HG02885 (cell line): ENCODE data around the gene SSR4.

ENCODE experiments used
- ATAC-seq: cut with Tn5 transposase; IDR thresholded peaks from one replicate; pipeline ENCODE4 v1.9.1; 2021; ENCODE audit warnings: mild to moderate bottlenecking; ENCODE audit not compliant: unreplicated experiment, poor library complexity

Gene SSR4

DNA sequence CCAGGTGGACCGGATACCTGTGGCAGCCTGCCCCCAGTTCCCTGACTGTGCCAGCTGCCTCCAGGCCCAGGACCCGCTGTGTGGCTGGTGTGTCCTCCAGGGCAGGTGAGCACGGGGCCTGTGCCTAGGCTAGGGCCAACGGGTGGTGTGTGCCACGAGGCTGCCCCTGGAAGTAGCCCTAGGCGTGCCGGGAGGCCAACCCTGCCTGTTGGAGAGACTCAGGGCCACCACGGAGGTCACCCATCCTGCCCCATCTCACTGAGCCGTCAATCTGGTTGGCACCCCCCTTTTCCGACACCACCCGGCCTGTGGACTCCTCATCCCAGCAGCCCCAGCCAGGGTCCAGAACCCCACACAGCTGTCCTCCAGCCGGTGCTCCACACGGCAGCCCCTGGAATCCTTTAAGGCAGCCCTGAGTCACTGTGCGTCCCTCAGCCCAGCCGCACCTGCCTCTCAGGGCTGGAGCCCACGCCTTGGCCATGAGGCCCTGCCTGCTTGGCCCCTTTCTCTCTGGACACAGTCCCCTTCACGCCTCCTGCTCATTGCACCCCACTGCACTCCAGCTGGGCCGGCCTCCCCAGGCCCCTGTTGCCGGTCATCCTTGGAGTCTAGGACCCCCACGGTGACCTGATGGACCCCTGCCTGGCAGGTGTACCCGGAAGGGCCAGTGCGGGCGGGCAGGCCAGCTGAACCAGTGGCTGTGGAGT is 25.2 kb upstream of the SSR4 start:
- no peak for ATAC-seq

DNA sequence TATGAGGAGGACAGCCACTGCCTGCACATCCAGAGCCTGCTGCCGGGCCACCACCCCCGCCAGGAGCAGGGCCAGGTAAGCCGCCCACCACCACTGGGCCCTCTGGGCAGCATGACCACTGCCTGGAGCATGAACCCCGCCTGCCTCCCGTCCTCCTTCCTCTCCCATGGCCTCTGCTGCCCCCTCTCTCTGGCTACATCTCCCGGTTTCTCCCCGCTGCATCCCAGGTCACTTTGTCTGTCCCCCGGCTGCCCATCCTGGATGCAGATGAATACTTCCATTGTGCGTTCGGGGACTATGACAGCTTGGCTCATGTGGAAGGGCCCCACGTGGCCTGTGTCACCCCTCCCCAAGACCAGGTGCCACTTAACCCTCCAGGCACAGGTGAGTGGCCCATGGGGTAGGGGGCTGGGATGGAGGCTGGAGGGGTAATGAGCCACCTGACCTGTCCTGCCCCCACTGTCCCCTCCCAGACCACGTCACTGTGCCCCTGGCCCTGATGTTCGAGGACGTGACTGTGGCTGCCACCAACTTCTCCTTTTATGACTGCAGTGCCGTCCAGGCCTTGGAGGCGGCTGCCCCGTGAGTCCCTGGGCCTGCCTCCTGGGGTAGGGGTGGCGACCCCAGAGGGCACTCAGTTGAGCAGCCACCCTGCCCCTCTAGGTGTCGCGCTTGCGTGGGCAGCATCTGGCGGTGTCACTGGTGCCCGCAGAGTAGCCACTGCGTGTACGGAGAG is 24.4 kb upstream of the SSR4 start:
- no peak for ATAC-seq

DNA sequence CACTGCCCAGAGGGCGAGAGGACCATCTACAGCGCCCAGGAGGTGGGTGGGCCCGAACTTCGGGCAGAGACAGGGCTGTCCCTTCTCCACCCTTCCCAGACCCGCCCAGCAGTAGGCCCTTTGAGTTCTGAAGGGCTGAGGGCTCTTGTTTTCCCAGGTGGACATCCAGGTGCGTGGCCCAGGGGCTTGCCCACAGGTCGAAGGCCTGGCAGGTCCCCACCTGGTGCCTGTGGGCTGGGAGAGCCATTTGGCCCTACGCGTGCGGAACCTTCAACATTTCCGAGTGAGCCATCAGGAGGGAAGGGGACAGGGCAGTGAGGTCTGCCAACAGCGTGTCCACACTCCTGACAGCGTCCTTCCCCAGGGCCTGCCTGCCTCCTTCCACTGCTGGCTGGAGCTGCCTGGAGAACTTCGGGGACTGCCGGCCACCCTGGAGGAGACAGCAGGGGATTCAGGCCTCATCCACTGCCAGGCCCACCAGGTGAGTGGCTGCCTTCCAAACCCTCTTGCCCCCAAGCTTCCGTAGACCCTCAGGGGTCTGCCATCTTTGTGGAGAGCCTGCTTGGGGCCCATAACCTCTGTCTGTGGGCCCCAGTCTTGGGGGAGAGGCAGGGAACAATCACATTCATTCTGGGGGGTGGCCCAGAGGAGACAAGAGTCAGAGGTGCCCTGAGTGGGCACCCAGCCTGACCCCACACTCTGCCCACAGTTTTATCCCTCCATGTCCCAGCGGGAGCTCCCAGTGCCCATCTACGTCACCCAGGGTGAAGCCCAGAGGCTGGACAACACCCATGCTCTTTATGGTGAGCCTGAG is 23.7 kb upstream of the SSR4 start:
- no peak for ATAC-seq

DNA sequence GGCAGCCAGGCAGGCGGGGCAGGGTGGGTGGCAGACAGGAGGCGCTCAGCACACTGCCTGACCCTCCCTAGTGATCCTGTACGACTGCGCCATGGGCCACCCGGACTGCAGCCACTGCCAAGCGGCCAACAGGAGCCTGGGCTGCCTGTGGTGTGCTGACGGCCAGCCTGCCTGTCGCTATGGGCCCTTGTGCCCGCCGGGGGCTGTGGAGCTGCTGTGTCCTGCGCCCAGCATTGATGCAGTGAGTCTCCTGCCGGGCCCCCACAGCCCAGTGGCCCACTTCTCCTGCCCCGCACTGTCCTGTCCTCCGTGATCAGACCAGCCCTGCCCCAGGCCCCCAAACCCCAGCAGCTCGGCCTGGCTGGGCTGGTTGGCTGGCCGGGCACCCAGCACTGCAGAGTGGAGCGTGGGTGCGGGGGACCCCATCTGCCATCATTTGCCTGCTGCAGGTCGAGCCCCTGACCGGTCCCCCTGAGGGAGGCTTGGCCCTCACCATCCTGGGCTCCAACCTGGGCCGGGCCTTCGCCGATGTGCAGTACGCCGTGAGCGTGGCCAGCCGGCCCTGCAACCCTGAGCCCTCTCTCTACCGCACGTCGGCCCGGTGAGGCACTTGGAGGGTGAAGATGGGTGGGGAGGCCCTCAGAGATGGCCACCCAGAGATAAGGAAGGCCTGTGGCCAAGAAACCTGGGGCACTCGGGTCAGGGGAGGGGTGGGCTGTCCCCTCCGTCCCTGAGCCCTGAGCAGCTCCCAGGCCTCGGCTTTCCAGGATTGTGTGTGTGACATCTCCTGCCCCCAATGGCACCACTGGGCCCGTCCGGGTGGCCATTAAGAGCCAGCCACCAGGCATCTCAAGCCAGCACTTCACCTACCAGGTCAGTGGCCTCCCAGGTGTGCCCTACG is 22.8 kb upstream of the SSR4 start:
- no peak for ATAC-seq

DNA sequence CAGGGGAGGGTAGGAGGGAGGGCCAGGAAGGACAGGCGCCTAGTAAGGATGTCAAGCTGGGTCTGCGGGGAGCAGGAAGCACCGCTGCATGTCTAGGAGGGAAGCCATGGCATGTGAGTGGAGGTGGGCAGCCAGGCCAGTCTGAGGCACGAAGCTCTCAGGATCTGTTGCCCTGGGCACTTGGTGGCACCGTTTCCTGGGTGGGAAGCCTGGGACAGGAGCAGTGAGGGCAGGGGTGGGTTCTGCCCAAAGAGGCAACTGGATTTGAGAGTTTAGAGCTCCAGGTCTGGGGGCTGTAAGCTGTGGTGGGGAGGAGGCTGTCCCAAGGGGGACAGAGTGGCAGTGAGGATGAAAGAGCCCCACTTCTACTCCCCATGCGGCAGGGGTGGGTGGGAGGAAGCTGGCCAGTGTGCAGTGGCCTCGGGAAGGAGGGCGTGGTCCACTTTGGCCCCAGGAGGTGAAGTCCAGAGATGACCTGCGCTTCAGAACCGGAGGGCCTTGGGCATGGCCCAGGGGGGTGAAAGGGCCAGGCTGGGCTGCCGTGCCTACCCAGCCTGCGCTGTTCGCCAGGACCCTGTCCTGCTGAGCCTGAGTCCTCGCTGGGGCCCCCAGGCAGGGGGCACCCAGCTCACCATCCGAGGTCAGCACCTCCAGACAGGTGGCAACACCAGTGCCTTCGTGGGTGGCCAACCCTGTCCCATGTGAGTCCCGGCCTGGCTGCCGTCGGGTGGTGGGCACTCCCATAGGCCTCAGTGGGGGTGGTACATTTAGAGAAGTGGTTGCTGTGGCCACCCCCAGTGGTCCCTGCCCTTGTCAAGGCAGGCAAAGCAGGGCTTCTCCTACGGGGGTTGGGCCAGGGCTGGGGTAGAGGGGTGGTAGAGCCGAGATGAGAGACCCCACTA is 21.9 kb upstream of the SSR4 start:
- no peak for ATAC-seq

DNA sequence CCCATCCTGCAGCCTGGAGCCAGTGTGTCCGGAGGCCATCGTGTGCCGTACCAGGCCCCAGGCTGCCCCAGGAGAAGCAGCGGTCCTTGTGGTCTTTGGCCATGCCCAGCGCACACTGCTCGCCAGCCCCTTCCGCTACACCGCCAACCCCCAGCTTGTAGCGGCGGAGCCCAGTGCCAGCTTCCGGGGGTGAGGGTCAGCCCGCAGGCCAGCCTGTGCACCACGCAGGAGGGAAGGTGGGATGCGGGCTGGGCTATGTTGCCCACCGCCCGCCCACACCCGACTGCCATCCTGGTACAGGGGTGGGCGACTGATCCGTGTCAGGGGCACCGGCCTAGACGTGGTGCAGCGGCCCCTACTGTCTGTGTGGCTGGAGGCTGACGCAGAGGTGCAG is 21.3 kb upstream of the SSR4 start:
- no peak for ATAC-seq

DNA sequence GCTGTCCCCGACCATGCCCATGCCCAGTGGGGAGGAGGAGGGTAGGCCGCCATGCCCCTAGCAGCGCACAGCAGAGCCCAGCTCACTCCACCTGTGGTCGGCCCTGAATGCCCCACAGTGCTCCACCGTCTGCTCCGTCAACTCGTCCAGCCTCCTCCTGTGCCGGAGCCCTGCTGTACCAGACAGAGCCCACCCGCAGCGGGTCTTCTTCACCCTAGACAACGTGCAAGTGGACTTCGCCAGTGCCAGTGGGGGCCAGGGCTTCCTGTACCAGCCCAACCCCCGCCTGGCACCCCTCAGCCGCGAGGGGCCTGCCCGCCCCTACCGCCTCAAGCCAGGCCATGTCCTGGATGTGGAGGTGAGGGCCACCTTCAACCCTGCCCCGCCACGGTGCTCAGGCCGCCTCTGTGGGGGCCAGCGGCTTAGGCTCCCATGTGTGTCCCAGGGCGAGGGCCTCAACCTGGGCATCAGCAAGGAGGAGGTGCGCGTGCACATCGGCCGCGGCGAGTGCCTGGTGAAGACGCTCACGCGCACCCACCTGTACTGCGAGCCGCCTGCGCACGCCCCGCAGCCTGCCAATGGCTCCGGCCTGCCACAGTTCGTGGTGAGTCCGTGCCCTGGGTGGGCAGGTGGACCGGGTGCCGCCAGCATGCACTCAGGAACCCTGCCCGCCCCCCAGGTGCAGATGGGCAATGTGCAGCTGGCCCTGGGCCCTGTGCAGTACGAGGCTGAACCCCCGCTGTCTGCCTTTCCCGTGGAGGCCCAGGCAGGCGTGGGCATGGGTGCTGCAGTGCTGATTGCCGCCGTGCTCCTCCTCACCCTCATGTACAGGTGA is 20.5 kb upstream of the SSR4 start:
- ATAC-seq = no peak

DNA sequence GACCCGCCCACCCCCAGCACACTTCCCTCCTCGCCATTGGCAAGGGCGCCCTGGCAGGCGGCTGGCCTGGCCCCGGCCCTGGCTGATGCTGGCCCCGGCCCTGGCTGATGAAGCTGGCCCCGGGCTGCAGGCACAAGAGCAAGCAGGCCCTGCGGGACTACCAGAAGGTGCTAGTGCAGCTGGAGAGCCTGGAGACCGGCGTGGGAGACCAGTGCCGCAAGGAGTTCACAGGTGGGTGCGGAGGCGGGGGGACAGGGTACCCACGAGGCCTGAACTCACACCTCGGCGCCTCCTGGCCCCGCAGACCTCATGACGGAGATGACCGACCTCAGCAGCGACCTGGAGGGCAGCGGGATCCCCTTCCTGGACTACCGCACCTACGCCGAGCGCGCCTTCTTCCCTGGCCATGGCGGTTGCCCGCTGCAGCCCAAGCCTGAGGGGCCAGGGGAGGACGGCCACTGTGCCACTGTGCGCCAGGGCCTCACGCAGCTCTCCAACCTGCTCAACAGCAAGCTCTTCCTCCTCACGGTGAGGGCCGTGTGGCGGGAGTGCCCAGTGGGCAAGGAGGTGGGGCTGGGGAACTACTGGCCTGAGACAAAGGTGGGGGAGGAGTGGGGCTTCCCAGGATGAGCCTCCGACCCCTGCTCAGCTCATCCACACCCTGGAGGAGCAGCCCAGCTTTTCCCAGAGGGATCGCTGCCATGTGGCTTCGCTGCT is 19.7 kb upstream of the SSR4 start:
- no peak for ATAC-seq

DNA sequence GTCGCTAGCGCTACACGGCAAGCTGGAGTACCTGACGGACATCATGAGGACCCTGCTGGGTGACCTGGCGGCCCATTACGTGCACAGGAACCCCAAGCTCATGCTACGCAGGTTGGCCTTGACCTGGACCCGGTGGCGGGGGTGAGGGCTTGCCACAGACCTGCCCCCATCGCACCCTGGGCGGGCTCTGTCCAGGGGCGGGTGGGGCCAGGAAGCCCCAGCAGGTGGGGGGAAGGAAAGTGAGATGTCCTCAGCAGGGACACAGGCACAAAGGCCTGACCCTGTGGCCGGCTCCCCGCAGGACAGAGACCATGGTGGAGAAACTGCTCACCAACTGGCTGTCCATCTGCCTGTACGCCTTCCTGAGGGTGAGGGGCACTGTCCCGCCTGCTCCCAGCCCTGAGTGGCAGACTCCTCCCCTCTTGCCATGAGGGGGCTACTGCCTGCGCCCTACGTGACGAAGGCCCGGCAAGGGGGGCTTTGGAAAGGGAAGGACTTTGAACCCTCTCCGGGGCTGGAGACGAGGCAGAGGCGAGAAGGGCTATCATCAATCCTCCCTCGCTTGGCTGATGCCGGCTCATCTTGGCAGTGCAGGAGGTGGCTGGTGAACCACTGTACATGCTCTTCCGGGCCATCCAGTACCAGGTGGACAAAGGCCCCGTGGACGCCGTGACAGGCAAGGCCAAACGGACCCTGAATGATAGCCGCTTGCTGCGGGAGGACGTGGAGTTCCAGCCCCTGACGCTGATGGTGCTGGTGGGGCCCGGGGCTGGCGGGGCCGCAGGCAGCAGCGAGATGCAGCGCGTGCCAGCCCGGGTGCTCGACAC is 19.0 kb upstream of the SSR4 start:
- ATAC-seq = no peak

DNA sequence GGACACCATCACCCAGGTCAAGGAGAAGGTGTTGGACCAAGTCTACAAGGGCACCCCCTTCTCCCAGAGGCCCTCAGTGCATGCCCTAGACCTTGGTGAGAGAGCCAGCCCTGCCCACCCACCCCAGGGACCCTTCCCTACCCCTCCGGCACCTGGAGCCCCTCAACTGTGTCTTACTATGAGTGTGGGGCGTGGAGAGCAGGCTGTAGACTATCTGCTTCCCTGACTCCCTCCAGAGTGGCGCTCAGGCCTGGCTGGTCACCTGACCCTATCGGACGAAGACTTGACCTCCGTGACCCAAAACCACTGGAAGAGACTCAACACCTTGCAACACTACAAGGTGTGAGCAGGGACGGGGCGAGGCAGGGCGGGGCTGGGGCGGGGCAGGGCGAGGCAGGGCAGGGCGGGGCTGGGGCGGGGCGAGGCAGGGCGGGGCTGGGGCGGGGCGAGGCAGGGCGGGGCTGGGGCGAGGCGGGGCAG is 18.3 kb upstream of the SSR4 start:
- no peak for ATAC-seq

DNA sequence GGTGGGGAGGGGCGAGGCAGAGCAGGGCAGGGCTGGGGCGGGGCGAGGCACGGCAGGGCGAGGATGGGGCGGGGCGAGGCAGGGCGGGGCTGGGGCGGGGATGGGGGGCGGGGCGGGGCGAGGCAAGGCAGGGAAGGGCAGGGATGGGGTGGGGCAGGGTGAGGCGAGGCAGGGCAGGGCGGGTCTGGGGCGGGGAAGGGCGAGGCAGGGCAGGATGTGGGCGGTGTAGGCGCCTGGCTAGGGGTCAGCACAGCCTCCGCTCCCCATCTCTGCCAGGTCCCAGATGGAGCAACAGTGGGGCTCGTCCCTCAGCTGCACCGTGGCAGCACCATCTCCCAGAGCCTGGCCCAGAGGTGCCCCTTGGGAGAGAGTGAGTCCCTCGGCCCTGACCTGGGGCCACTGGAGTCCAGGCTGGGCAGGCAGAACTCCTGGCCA is 17.8 kb upstream of the SSR4 start:
- no peak for ATAC-seq

DNA sequence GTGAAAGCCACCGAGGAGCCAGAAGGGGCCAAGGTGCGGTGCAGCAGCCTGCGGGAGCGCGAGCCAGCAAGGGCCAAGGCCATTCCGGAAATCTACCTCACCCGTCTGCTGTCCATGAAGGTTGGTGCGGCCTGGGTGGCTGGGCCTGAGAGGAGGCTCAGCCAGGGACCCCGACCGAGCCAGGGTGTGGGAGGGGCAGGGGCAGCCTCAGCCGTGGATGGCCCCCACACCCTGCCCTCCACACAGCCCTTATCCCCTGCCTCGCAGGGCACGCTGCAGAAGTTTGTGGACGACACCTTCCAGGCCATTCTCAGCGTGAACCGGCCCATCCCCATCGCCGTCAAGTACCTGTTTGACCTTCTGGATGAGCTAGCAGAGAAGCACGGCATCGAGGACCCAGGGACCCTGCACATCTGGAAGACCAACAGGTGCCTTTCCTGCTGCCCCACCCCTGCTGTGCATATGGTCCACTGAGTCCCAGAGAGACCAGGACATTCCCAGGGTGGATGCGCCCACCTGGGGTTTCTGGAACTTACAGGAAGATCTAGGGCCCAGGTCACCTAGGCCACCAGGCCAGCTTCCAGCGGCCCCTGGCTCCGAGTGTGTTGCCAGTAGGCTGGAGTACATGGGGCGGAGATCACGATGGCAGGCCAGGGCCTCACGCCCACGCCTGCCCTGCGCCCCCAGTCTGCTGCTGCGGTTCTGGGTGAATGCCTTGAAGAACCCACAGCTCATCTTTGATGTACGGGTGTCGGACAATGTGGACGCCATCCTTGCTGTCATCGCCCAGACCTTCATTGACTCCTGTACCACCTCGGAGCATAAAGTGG is 17.0 kb upstream of the SSR4 start:
- ATAC-seq = no peak

DNA sequence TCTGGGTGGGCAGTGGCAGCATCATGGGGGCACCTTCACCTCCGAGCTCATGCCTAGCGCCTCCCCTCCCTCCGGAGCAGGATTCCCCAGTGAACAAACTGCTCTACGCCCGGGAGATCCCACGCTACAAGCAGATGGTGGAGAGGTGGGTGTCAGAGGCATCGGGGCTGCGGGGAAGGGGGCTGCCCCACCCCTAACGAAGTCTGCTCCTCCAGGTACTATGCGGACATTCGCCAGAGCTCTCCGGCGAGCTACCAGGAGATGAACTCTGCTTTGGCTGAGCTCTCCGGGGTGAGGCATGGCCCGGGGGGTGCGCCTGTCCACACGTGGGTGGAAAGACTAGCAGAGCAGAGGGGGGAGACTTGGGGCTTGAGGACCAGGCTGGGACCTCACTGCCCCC is 16.3 kb upstream of the SSR4 start:
- no peak for ATAC-seq

DNA sequence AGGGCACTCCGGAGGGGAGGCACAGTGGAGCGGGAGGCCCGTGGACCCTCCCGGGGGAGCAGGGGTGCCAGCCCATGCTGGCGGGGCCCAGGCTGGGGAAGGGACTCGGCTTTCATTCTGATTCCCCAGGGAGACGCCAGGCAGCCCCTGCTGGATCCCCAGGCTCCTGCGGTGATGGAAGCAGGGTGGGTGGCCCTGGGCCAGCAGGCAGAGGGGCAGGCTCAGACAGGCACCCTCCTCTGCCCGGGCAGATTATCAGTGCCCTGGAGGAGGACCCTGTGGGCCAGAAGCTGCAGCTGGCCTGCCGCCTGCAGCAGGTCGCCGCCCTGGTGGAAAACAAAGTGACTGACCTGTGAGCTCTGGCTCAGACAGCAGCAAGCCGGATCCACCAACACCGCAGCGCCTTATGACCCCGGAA is 15.8 kb upstream of the SSR4 start:
- ATAC-seq = no peak

DNA sequence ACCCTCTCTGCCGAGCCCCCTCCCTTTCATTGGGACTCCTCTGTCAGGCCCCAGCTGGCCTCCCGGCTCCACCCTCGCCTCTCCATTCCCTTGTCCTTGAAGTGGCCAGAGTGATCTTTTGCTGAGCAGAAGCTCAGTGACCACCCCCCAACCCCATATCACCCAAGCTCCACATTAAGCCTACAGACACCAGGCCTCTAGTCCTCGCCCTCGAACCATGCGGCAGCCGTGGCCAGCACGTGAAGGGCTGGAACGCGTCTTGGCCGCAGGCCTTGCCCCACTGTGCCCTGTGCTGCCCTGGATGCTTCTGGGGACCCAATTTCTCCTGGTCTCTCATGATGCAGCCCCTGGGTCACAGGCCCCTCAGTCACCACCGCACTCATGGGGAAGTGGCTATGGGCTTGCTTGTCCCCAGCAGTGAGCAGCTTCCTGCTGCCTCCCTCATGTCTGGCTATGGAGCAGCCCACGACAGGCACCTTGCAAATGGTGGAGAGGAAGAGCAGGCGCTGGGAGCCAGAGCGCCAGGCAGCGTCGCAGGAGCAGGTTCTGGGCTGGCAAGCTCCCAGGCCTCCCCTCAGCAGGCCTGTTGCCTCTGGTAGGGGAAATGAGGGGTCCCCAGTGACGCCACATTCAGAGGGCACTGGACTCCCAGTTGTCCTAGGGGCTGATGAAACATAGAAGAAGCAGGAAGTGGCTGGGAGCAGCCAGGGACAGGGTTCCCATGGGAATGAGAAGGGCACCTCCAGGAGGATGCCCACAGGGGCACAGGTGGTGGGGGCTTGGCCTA is 14.4 kb upstream of the SSR4 start:
- no peak for ATAC-seq
